ENCODE results near the gene ADI1.

The ADI1 gene

DNA sequence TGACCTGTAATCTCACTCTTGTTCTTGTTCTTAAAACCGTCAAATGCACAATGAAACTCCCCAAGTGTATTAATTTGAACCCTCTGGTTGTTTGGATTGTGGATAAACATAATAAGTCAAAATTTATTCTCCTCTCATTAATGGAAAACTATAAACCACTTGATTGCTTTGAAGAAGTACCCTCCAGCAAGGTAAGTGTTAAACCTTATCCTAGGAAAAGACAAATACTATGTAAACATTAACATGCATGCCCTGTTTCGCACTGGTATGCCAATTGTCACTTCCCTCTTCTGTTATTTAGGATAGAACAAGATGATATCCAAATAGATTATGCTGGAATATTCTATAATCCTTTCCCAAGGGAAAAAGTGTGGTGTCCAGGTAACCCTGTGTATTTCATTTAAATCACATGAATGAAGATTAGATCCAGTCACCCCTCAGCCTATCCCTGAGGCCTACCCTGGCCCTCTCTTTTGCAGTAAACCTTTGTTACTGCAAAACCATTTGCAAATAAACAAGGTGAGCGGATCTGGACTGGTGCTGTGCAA lies 1.3 kb downstream of the ADI1 start:
- TF ChIP-seq, protein P1, sequence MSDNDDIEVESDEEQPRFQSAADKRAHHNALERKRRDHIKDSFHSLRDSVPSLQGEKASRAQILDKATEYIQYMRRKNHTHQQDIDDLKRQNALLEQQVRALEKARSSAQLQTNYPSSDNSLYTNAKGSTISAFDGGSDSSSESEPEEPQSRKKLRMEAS (IDR thresholded peaks at IDR 0.05): no peak
- TF ChIP-seq FOXM1 (IDR thresholded peaks at IDR 0.05; ENCODE audit: borderline replicate concordance, low read depth) (no peak), CREB1 (IDR thresholded peaks at IDR 0.05; ENCODE audit: low read depth) (no peak), EGR1 (IDR thresholded peaks at IDR 0.05) (no peak), RAD21 (IDR thresholded peaks at IDR 0.05; ENCODE audit: low read depth) (no peak), NFIC (IDR thresholded peaks at IDR 0.05) (no peak), TEAD4 (IDR thresholded peaks at IDR 0.05) (no peak)
- TF ChIP-seq, protein P2, sequence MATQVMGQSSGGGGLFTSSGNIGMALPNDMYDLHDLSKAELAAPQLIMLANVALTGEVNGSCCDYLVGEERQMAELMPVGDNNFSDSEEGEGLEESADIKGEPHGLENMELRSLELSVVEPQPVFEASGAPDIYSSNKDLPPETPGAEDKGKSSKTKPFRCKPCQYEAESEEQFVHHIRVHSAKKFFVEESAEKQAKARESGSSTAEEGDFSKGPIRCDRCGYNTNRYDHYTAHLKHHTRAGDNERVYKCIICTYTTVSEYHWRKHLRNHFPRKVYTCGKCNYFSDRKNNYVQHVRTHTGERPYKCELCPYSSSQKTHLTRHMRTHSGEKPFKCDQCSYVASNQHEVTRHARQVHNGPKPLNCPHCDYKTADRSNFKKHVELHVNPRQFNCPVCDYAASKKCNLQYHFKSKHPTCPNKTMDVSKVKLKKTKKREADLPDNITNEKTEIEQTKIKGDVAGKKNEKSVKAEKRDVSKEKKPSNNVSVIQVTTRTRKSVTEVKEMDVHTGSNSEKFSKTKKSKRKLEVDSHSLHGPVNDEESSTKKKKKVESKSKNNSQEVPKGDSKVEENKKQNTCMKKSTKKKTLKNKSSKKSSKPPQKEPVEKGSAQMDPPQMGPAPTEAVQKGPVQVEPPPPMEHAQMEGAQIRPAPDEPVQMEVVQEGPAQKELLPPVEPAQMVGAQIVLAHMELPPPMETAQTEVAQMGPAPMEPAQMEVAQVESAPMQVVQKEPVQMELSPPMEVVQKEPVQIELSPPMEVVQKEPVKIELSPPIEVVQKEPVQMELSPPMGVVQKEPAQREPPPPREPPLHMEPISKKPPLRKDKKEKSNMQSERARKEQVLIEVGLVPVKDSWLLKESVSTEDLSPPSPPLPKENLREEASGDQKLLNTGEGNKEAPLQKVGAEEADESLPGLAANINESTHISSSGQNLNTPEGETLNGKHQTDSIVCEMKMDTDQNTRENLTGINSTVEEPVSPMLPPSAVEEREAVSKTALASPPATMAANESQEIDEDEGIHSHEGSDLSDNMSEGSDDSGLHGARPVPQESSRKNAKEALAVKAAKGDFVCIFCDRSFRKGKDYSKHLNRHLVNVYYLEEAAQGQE (IDR thresholded peaks at IDR 0.05; ENCODE audit: low read depth): no peak

DNA sequence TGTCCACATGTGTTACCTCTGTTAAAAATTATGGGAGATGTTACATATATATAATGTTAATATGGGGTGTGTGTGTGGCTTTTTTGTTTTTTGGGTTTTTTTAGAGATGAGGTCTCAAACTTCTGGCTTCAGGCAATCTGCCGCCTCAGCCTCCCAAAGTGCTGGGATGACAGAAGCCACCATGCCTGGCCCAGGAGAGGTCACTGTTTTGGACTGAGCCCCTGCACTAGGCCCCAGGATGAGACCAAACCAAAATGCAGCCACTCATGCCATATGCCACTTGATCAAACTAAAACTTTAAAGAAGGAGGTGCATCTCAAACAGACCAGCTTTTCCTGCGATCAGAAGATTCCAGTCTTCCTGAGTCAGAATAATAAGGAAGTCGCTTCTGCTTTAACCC lies 2.5 kb downstream of the ADI1 start:
- TF ChIP-seq TCF12 (IDR thresholded peaks at IDR 0.05; ENCODE audit: low read depth) (no peak), EGR1 (IDR thresholded peaks at IDR 0.05) (no peak), ZBTB7A (IDR thresholded peaks at IDR 0.05; ENCODE audit: low read depth) (no peak), RAD21 (IDR thresholded peaks at IDR 0.05; ENCODE audit: low read depth) (no peak), EP300 (IDR thresholded peaks at IDR 0.05; ENCODE audit: borderline replicate concordance) (no peak), CEBPB (IDR thresholded peaks at IDR 0.05) (no peak), FOXM1 (IDR thresholded peaks at IDR 0.05; ENCODE audit: borderline replicate concordance, low read depth) (no peak), TAF1 (IDR thresholded peaks at IDR 0.05; ENCODE audit: low read depth) (no peak), TEAD4 (IDR thresholded peaks at IDR 0.05) (no peak), YY1 (IDR thresholded peaks at IDR 0.05; ENCODE audit: low read depth) (no peak), CREB1 (IDR thresholded peaks at IDR 0.05; ENCODE audit: low read depth) (no peak), NFIC (IDR thresholded peaks at IDR 0.05) (no peak)
- TF ChIP-seq, protein P3, sequence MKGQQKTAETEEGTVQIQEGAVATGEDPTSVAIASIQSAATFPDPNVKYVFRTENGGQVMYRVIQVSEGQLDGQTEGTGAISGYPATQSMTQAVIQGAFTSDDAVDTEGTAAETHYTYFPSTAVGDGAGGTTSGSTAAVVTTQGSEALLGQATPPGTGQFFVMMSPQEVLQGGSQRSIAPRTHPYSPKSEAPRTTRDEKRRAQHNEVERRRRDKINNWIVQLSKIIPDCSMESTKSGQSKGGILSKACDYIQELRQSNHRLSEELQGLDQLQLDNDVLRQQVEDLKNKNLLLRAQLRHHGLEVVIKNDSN (IDR thresholded peaks at IDR 0.05): no peak
- TF ChIP-seq, protein P2 (IDR thresholded peaks at IDR 0.05; ENCODE audit: low read depth): no peak
- TF ChIP-seq, protein P1 (IDR thresholded peaks at IDR 0.05): no peak

DNA sequence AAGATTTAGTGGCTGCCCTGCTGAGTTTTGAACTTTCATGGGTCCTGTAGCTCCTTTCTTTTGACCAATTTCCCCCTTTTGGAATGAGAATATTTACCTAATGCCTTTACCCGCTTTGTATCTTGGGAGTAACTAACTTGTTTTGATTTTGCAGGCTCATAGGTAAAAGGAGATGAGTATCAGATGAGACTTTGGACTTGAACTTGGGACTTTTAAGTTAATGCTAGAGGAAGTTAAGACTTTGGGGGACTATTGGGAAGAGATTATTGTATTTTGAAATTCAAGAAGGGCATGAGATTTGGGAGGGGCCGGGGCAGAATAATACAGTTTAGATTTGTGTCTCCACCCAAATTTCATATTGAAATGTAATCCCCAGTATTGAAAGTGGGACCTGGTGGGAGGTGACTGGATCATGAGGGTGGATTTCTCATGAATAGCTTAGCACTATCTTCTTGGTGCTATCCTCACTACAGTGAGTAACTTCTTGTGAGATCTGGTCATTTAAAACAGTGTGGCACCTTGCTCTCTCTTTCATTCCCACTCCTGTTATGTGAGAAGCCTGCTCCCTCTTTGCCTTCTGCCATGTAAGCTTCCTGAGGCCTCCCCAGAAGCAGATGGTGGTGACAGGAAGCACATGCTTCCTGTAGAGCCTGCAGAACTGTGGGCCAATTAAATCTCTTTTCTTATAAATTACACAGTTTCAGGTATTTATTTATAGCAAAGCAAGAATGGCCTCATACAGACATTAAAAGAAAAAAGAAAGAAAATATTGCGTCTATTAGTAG lies 6.1 kb downstream of the ADI1 start:
- no peak for TF ChIP-seq TEAD4 (IDR thresholded peaks at IDR 0.05)
- no peak for TF ChIP-seq RAD21 (IDR thresholded peaks at IDR 0.05; ENCODE audit: low read depth)
- TF ChIP-seq, protein P3 (IDR thresholded peaks at IDR 0.05): no peak
- no peak for TF ChIP-seq CEBPB (IDR thresholded peaks at IDR 0.05)
- no peak for TF ChIP-seq EGR1 (IDR thresholded peaks at IDR 0.05)
- no peak for TF ChIP-seq TCF12 (IDR thresholded peaks at IDR 0.05; ENCODE audit: low read depth)
- TF ChIP-seq CREB1 (IDR thresholded peaks at IDR 0.05; ENCODE audit: low read depth): no peak

DNA sequence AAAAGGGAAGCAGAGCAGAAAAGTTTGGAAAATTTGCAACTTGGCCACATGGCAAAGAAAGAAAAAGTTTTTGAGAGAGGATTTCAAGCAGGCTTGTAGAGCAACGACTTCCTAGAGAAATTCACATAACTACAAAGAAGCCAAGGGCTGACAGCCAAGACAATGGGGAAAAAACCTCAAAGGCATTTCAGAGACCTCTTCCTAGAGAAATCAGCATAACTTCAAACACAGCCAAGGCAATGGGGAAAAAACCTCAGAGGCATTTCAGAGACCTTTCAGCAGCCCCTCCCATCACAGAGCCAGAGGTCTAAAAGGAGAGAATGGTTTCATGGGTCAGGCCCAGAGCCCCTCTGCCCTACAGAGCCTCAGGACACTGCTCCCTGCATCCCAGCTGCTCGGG lies 7.2 kb downstream of the ADI1 start:
- TF ChIP-seq, protein P3 (IDR thresholded peaks at IDR 0.05): no peak
- TF ChIP-seq CREB1 (IDR thresholded peaks at IDR 0.05; ENCODE audit: low read depth) (no peak), YY1 (IDR thresholded peaks at IDR 0.05; ENCODE audit: low read depth) (no peak), FOXM1 (IDR thresholded peaks at IDR 0.05; ENCODE audit: borderline replicate concordance, low read depth) (no peak), EGR1 (IDR thresholded peaks at IDR 0.05) (no peak), TEAD4 (IDR thresholded peaks at IDR 0.05) (no peak), CEBPB (IDR thresholded peaks at IDR 0.05) (no peak), EP300 (IDR thresholded peaks at IDR 0.05; ENCODE audit: borderline replicate concordance) (no peak)
- TF ChIP-seq, protein P1 (IDR thresholded peaks at IDR 0.05): no peak
- TF ChIP-seq, protein P2 (IDR thresholded peaks at IDR 0.05; ENCODE audit: low read depth): no peak

Measured in Ishikawa (cell line).